ENCODE measurements around the gene C10orf71.
A peak's percentile ranks its signal among the peaks of the same experiment; 100 is the strongest.

Gene C10orf71

GRCh38 chr10:49275896-49276295 lies 23.1 kb upstream of the C10orf71 start:
- DNase-seq = no peak

- no peak for DNase-seq
Observed at GRCh38 chr10:49276596-49276995, 22.4 kb upstream of the C10orf71 start.

- no peak for DNase-seq
Observed at GRCh38 chr10:49277973-49278372, 21.0 kb upstream of the C10orf71 start.

GRCh38 chr10:49278497-49278981 lies 20.4 kb upstream of the C10orf71 start:
- no peak for DNase-seq

GRCh38 chr10:49279015-49279880 lies 19.7 kb upstream of the C10orf71 start:
- DNase-seq = no peak

- peak; percentile 66 for DNase-seq
Observed at GRCh38 chr10:49280001-49280408, 19.0 kb upstream of the C10orf71 start.

- DNase-seq = peak; percentile 10
Observed at GRCh38 chr10:49281461-49281860, 17.5 kb upstream of the C10orf71 start.

GRCh38 chr10:49282306-49282705 lies 16.7 kb upstream of the C10orf71 start:
- DNase-seq = no peak

GRCh38 chr10:49282879-49283341 lies 16.1 kb upstream of the C10orf71 start:
- DNase-seq = no peak

GRCh38 chr10:49283491-49283890 lies 15.5 kb upstream of the C10orf71 start:
- DNase-seq = no peak

- DNase-seq = no peak
Observed at GRCh38 chr10:49284356-49284755, 14.6 kb upstream of the C10orf71 start.

- peak; percentile 50 for DNase-seq
Observed at GRCh38 chr10:49285232-49285631, 13.7 kb upstream of the C10orf71 start.

- DNase-seq = no peak
Observed at GRCh38 chr10:49286686-49287085, 12.3 kb upstream of the C10orf71 start.

- DNase-seq = no peak
Observed at GRCh38 chr10:49287689-49288340, 11.2 kb upstream of the C10orf71 start.

GRCh38 chr10:49288341-49289065 lies 10.5 kb upstream of the C10orf71 start:
- no peak for DNase-seq

GRCh38 chr10:49289480-49289879 lies 9.5 kb upstream of the C10orf71 start:
- no peak for DNase-seq

- DNase-seq = no peak
Observed at GRCh38 chr10:49290131-49290530, 8.8 kb upstream of the C10orf71 start.

GRCh38 chr10:49290607-49291006 lies 8.4 kb upstream of the C10orf71 start:
- DNase-seq = no peak

- no peak for DNase-seq
Observed at GRCh38 chr10:49292565-49293207, 6.3 kb upstream of the C10orf71 start.

GRCh38 chr10:49293208-49293603 lies 5.8 kb upstream of the C10orf71 start:
- DNase-seq = no peak

GRCh38 chr10:49294731-49295130 lies 4.2 kb upstream of the C10orf71 start:
- no peak for DNase-seq

GRCh38 chr10:49295297-49295696 lies 3.7 kb upstream of the C10orf71 start:
- no peak for DNase-seq

GRCh38 chr10:49296382-49296781 lies 2.6 kb upstream of the C10orf71 start:
- DNase-seq = no peak

Measured in activated CD4-positive, alpha-beta T cell treated with anti-CD3 and anti-CD28 coated beads, Interleukin-2, Interleukin-6, amounts not matched to agents 100 ng/mL and 50 ng/mL, durations not matched to agents 16 hours and 8 hours (primary cell).